HG02970 (cell line): ENCODE data around the gene HS3ST3B1.

Experiments
- ATAC-seq: cut with Tn5 transposase; IDR thresholded peaks from one replicate; pipeline ENCODE4 v1.9.1; 2021; ENCODE audit warnings: mild to moderate bottlenecking, moderate library complexity, moderate number of reproducible peaks; ENCODE audit not compliant: unreplicated experiment, low FRiP score

The HS3ST3B1 gene

GRCh38 chr17:14398766-14399165 is 97.9 kb downstream of the HS3ST3B1 start:
- ATAC-seq = no peak
